ENCODE measurements around the gene ALS2CL. TPM values are rescaled to one million over a fixed set of nuclear protein-coding genes. Genes with fewer than 3 reads are reported as not detected.

The ALS2CL gene
- total RNA-seq, 1 experiment from 2014 or later: 16.4 TPM

DNA sequence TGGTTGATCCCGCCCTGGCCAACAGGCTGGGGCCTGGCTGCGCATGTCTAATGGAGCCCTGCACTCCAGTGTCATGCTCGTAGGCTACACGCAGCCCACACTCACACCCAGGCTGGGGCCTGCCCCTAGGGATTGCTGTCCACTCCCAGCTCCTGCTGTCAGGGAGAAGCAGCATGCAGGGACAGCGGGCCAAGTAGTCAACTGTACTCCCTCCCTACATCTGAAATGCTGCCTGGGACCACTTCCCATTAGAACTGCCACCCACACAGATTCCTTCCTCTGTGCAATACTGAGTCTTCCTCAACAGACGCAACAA lies 16.1 kb downstream of the ALS2CL start:
- no peak overlapping the region for H3K9ac ChIP-seq (ENCODE audit: low read length)
- no peaks in the 10 kb centered on the region for H3K9me3 ChIP-seq (ENCODE audit: control insufficient read depth in 1 of 2, insufficient read depth in 1 of 2, low read depth in 1 of 2, low read length in 2 of 2)
- RAD21 ChIA-PET (ENCODE audit: low non-redundant PET in 1 of 2, low total read pairs in 2 of 2, uncharacterized antibody in 2 of 2, unreplicated experiment in 2 of 2): no interaction called here
- DNase-seq (ENCODE audit: low read depth, low spot score): no peak
- TF ChIP-seq SRF (IDR thresholded peaks at IDR 0.05; ENCODE audit: low read depth) (no peak), TCF7L2 (IDR thresholded peaks at IDR 0.05; ENCODE audit: borderline replicate concordance, extremely low read depth, insufficient read depth, insufficient read length) (no peak), POLR2AphosphoS5 (IDR thresholded peaks at IDR 0.05; ENCODE audit: low read depth, low read length) (no peak), ELF1 (IDR thresholded peaks at IDR 0.05; ENCODE audit: borderline replicate concordance, low read depth) (no peak), POLR2A (IDR thresholded peaks at IDR 0.05; ENCODE audit: borderline replicate concordance, extremely low read depth, insufficient read depth, insufficient read length) (no peak), JUND (IDR thresholded peaks at IDR 0.05) (no peak), CBX3 (IDR thresholded peaks at IDR 0.05; ENCODE audit: low read depth) (no peak), SP1 (IDR thresholded peaks at IDR 0.05; ENCODE audit: low read depth) (no peak)
- TF ChIP-seq, protein P1, sequence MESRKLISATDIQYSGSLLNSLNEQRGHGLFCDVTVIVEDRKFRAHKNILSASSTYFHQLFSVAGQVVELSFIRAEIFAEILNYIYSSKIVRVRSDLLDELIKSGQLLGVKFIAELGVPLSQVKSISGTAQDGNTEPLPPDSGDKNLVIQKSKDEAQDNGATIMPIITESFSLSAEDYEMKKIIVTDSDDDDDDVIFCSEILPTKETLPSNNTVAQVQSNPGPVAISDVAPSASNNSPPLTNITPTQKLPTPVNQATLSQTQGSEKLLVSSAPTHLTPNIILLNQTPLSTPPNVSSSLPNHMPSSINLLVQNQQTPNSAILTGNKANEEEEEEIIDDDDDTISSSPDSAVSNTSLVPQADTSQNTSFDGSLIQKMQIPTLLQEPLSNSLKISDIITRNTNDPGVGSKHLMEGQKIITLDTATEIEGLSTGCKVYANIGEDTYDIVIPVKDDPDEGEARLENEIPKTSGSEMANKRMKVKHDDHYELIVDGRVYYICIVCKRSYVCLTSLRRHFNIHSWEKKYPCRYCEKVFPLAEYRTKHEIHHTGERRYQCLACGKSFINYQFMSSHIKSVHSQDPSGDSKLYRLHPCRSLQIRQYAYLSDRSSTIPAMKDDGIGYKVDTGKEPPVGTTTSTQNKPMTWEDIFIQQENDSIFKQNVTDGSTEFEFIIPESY (IDR thresholded peaks at IDR 0.05; ENCODE audit: extremely low read depth, insufficient replicate concordance, low read length): no peak
- intact Hi-C loops (cut with micrococcal nuclease): no loop called here
- no TSS peak for BruUV-seq (replicated peaks)
- H3K79me2 ChIP-seq (ENCODE audit: insufficient read depth, low read length): no peaks in the 10 kb centered on the region
- H2AFZ ChIP-seq (ENCODE audit: low read depth, low read length, poor library complexity, severe bottlenecking): no peak overlapping the region
- no peak overlapping the region for H3K4me3 ChIP-seq (replicated peaks in 1 of 2; ENCODE audit: low read depth in 1 of 2, low read length in 2 of 2)
- no peaks in the 10 kb centered on the region for H3K27me3 ChIP-seq (ENCODE audit: insufficient read depth, low read length)
- H4K20me1 ChIP-seq (ENCODE audit: insufficient read depth): no peaks in the 10 kb centered on the region
- H3K36me3 ChIP-seq (ENCODE audit: control insufficient read depth in 1 of 2, insufficient read depth in 2 of 2, low read length in 2 of 2): no peaks in the 10 kb centered on the region
- CTCF ChIA-PET: no interaction called here
- H3K27ac ChIP-seq (ENCODE audit: low read depth, low read length): no peak overlapping the region
- H3K4me2 ChIP-seq (ENCODE audit: low read length): no peak overlapping the region
- no peak for ATAC-seq
- no peaks in the 10 kb centered on the region for H3K4me1 ChIP-seq (ENCODE audit: control insufficient read depth in 1 of 2, insufficient read depth in 2 of 2, low read length in 2 of 2)
- POLR2A ChIA-PET: no interaction called here
- H3K9me2 ChIP-seq (ENCODE audit: insufficient read depth): no peaks in the 10 kb centered on the region

Data from HCT116 (cell line).